Fibroblast of lung (primary cell): ENCODE data around the gene ZNF407.

Experiments used
- CTCF ChIP-seq, 2 donors: IDR thresholded peaks in 1 of 2; conservative IDR thresholded peaks in 1 of 2; 1 replicate in 1 of 2; 2 replicates in 1 of 2; pipeline ENCODE4 v1.5.1; 2011 to 2012; ENCODE audit warnings: low read length in 2 of 2, control low read depth in 1 of 2, inconsistent platforms in 1 of 2, low read depth in 1 of 2, mild to moderate bottlenecking in 1 of 2
- EZH2 ChIP-seq: IDR thresholded peaks from 2 replicates; pipeline ENCODE4 v1.5.1; 2012; ENCODE audit warnings: low read length, control low read depth, mild to moderate bottlenecking; ENCODE audit errors: missing control alignments

GRCh38 chr18:75052475-75052874 is 454.8 kb downstream of the ZNF407 start:
- TF ChIP-seq CTCF (conservative IDR thresholded peaks at IDR 0.05 in 1 of 2, IDR thresholded peaks at IDR 0.05 in 1 of 2; ENCODE audit: low read depth in 1 of 2, low read length in 2 of 2) (no peak), EZH2 (no peak)
